Measurements from ENCODE around the gene SNRPN. TPM values are rescaled to one million over a fixed set of nuclear protein-coding genes. Genes with fewer than 3 reads are reported as not detected.
"Not testable (repeated sequence)": the region's sequence is repeated elsewhere in the genome, so short reads cannot be mapped to it uniquely, and the experiment has no call there.

SNRPN gene
- total and polyA plus RNA-seq, 11 donors = 228 to 550 (median 387) TPM

- H3K27ac ChIP-seq = peak overlapping the region in 8 of 12 donors; percentile 24 to 86 (median 70)
- no peak overlapping the region for H3K4me3 ChIP-seq
- intact Hi-C loops (cut with DNase I) = no loop called here
- H3K9me3 ChIP-seq = peaks cover 0 to 7% (median 0%) of the 10 kb centered on the region in 12 donors
- ATAC-seq (peak; percentile 82 to 91 (median 84)), DNase-seq (peak in 3 of 5 donors; percentile 9 to 33 (median 19))
- H3K36me3 ChIP-seq = no peaks in the 10 kb centered on the region
- TF ChIP-seq, protein P1, sequence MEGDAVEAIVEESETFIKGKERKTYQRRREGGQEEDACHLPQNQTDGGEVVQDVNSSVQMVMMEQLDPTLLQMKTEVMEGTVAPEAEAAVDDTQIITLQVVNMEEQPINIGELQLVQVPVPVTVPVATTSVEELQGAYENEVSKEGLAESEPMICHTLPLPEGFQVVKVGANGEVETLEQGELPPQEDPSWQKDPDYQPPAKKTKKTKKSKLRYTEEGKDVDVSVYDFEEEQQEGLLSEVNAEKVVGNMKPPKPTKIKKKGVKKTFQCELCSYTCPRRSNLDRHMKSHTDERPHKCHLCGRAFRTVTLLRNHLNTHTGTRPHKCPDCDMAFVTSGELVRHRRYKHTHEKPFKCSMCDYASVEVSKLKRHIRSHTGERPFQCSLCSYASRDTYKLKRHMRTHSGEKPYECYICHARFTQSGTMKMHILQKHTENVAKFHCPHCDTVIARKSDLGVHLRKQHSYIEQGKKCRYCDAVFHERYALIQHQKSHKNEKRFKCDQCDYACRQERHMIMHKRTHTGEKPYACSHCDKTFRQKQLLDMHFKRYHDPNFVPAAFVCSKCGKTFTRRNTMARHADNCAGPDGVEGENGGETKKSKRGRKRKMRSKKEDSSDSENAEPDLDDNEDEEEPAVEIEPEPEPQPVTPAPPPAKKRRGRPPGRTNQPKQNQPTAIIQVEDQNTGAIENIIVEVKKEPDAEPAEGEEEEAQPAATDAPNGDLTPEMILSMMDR (IDR thresholded peaks at IDR 0.05) = no peak
- no peak for TF ChIP-seq POLR2A (IDR thresholded peaks at IDR 0.05)
- peaks cover 0 to 4% (median 0%) of the 10 kb centered on the region in 12 donors for H3K4me1 ChIP-seq
- WGBS, 4 donors = 66 to 70% (median 70%) methylated on average over 7 of the region's 7 CpGs
- no peaks in the 10 kb centered on the region for H3K27me3 ChIP-seq
Measured at GRCh38 chr15:24933716-24934115, 21.1 kb upstream of the SNRPN start.

DNA sequence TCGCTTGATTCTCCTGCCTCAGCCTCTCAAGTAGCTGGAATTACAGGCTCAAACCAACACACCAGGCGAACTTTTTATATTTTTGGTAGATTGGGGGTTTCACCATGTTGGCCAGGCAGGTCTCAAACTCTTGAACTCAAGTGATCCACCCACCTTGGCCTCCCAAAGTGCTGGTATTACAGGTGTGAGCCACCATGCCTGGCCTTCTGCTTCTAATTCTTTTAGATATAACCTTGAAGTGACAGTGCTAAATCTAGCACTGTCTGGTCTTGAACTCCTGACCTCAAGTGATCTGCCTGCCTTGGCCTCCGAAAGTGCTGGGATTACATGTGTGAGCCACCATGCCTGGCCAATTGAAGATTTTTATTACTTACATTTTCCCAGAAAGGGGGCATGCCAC lies 16.6 kb upstream of the SNRPN start:
- ATAC-seq; intact Hi-C loops (cut with DNase I); H3K4me1 ChIP-seq; H3K27me3 ChIP-seq; H3K27ac ChIP-seq; H3K36me3 ChIP-seq; H3K4me3 ChIP-seq; H3K9me3 ChIP-seq; DNase-seq: not testable (repeated sequence)
- 73 to 79% (median 74%) methylated on average over 3 of the region's 3 CpGs for WGBS, 4 donors

DNA sequence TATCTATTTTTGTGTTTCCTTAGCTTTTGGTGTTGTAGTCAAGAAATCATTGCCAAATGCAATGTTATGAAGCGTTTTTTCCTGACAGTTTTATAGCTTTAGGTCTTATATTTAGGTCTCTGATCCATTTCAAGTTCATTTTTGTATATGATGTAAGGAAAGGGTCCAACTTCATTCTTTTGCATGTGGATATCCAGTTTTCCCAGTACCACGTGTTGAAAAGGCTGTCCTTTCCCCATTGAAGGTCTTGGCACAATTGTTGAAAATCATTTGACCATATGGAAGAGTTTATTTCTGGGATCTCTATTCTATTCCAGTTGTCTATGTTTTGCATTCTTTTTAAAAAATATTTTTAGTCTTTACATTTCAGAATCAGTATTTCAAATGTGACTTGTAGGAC lies 14.6 kb upstream of the SNRPN start:
- H3K27me3 ChIP-seq = no peaks in the 10 kb centered on the region
- no peaks in the 10 kb centered on the region for H3K4me1 ChIP-seq
- no peaks in the 10 kb centered on the region for H3K36me3 ChIP-seq
- intact Hi-C loops (cut with DNase I) = no loop called here
- H3K27ac ChIP-seq = no peak overlapping the region
- H3K9me3 ChIP-seq = peaks cover 0 to 10% (median 0%) of the 10 kb centered on the region in 12 donors
- ATAC-seq (no peak), DNase-seq (no peak)
- H3K4me3 ChIP-seq = no peak overlapping the region
- TF ChIP-seq, protein P1 (IDR thresholded peaks at IDR 0.05) = no peak
- no peak for TF ChIP-seq POLR2A (IDR thresholded peaks at IDR 0.05)
- WGBS, 4 donors = 32 to 47% (median 39%) methylated on average over 2 of the region's 2 CpGs

DNA sequence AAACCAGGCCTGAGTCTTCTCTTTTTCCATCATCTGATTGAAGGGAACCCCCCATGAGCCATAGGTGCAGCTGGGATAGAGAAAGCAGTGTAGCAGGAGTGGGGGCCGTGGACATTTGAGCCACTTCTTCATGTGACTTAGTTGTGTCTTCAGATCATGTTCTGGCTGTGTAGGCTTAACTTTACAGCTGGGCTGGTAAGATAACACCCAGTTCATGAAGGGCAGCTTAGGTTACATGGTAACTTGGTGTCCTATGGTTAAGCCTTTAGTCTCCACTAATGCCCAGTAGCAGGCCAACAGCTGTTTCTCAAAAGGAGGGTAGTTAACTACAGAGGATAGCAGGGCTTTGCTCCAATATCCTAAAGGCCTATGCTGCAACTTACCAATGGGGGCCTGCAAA lies 11.4 kb upstream of the SNRPN start:
- intact Hi-C loops (cut with DNase I) = no loop called here
- no peak for DNase-seq
- ATAC-seq = no peak

More for the DNA sequence above, 11.4 kb upstream of the SNRPN start:
- Histone ChIP-seq H3K27ac (no peak overlapping the region), H3K36me3 (no peaks in the 10 kb centered on the region), H3K4me3 (no peak overlapping the region), H3K27me3 (no peaks in the 10 kb centered on the region), H3K9me3 (peaks cover 0 to 27% (median 0%) of the 10 kb centered on the region in 12 donors), H3K4me1 (peaks cover 0 to 2% (median 0%) of the 10 kb centered on the region in 12 donors)
- 63 to 72% (median 65%) methylated on average over 1 of the region's 1 CpG for WGBS, 4 donors
- TF ChIP-seq, protein P1 (IDR thresholded peaks at IDR 0.05) = no peak
- TF ChIP-seq POLR2A (IDR thresholded peaks at IDR 0.05) = no peak
